H1 (cell line): Measurements from ENCODE around the gene ANKRD7. TPM values are rescaled to one million over a fixed set of nuclear protein-coding genes. Genes with fewer than 3 reads are reported as not detected.

ENCODE experiments used
- CTCF ChIA-PET: fragments of 300-600 bp; sonication (Branson Sonifier 250); formaldehyde crosslinking; loops from one replicate; lab custom pipeline; 2021; ENCODE audit not compliant: partially characterized antibody; lab: Charles Lee
- POLR2A ChIA-PET: fragments of 300-600 bp; sonication (Branson Sonifier 250); formaldehyde crosslinking; loops from one replicate; lab custom pipeline; 2021; ENCODE audit warnings: inconsistent platforms; ENCODE audit not compliant: partially characterized antibody; lab: Charles Lee
- DNase-seq, 2 experiments: peaks; one replicate each; pipeline versions ENCODE4 v3.0.0 to v3.0.0-alpha.2; 2010 to 2022; ENCODE audit warnings: low spot score in 2 of 2, low read depth in 1 of 2, mixed read lengths in 1 of 2
- FAIRE-seq: peaks from 2 replicates; lab custom pipeline; 2011; peaks lifted over from hg19 to GRCh38; lab: Jason Lieb, UNC
- H2AFZ ChIP-seq: 2 replicates; pipeline ENCODE4 v1.8.1; 2012; ENCODE audit warnings: low read length, inconsistent platforms
- H2AK5ac ChIP-seq: 2 replicates; pipeline ENCODE4 v1.6.1; 2013; ENCODE audit warnings: low read depth, low read length
- H2BK120ac ChIP-seq: replicated peaks from 2 replicates; pipeline ENCODE3; 2013; ENCODE audit warnings: low read depth, low read length, inconsistent platforms
- H2BK12ac ChIP-seq: 2 replicates; pipeline ENCODE4 v1.6.1; 2013; ENCODE audit warnings: low read depth, low read length
- H2BK15ac ChIP-seq: 2 replicates; pipeline ENCODE4 v1.6.1; 2013; ENCODE audit warnings: low read length
- H2BK20ac ChIP-seq: 2 replicates; pipeline ENCODE4 v1.6.1; 2013; ENCODE audit warnings: low read length
- H2BK5ac ChIP-seq: 2 replicates; pipeline ENCODE4 v1.6.1; 2013; ENCODE audit warnings: low read depth, low read length
- H3K14ac ChIP-seq: 2 replicates; pipeline ENCODE4 v1.6.1; 2013; ENCODE audit warnings: inconsistent platforms; ENCODE audit not compliant: insufficient read length
- H3K18ac ChIP-seq: 2 replicates; pipeline ENCODE4 v1.6.1; 2013; ENCODE audit warnings: low read length; ENCODE audit errors: extremely low read depth
- H3K23ac ChIP-seq: 2 replicates; pipeline ENCODE4 v1.6.1; 2013; ENCODE audit warnings: inconsistent platforms; ENCODE audit not compliant: insufficient read length
- H3K23me2 ChIP-seq: 2 replicates; pipeline ENCODE4 v1.6.1; 2013; ENCODE audit warnings: low read depth, low read length
- H3K27ac ChIP-seq: 2 replicates; pipeline ENCODE4 v1.6.1; 2011; ENCODE audit warnings: low read depth, low read length, inconsistent platforms
- H3K27me3 ChIP-seq, 4 experiments: replicated peaks in 1 of 4; 1 replicate in 1 of 4; 2 replicates in 3 of 4; pipeline versions ENCODE4 v1.6.1 to v1.8.1; 2011 to 2013; ENCODE audit warnings: low read length in 3 of 4, mild to moderate bottlenecking in 3 of 4, inconsistent platforms in 2 of 4, mixed read lengths in 2 of 4, moderate library complexity in 1 of 4; ENCODE audit not compliant: control insufficient read depth in 3 of 4, insufficient read depth in 3 of 4; ENCODE audit errors: extremely low read depth in 1 of 4
- H3K36me3 ChIP-seq, 4 experiments: 2 replicates each; pipeline versions ENCODE4 v1.6.1 to v1.8.1; 2011 to 2013; ENCODE audit warnings: mild to moderate bottlenecking in 4 of 4, low read length in 3 of 4, moderate library complexity in 2 of 4, control low read depth in 1 of 4, inconsistent platforms in 1 of 4; ENCODE audit not compliant: insufficient read depth in 4 of 4, control insufficient read depth in 2 of 4
- H3K4ac ChIP-seq: replicated peaks from 2 replicates; pipeline ENCODE3; 2013; ENCODE audit warnings: low read length, low read depth, mixed read lengths, inconsistent platforms; ENCODE audit not compliant: insufficient read length
- H3K4me1 ChIP-seq, 4 experiments: replicated peaks in 1 of 4; 1 replicate in 1 of 4; 2 replicates in 3 of 4; pipeline versions ENCODE4 v1.6.1 to v1.8.1; 2011 to 2013; ENCODE audit warnings: low read length in 3 of 4, inconsistent platforms in 2 of 4, mixed read lengths in 1 of 4; ENCODE audit not compliant: insufficient read depth in 4 of 4, control insufficient read depth in 3 of 4
- H3K4me2 ChIP-seq, 2 experiments: 2 replicates each; pipeline versions ENCODE4 v1.6.1 to v1.8.1; 2011 to 2013; ENCODE audit warnings: low read depth in 2 of 2, low read length in 2 of 2, control low read depth in 1 of 2, inconsistent platforms in 1 of 2, mild to moderate bottlenecking in 1 of 2; ENCODE audit not compliant: insufficient read depth in 1 of 2
- H3K4me3 ChIP-seq, 4 experiments: fragments of 200-600, 300-600 bp in 1 of 4; sonication (generic), shearing (Covaris generic), sonication (Bioruptor Twin) in 1 of 4; 2 replicates each; pipeline versions ENCODE4 v1.5.1 to v1.8.1; 2011 to 2016; ENCODE audit warnings: low read length in 4 of 4, low read depth in 3 of 4, control low read depth in 2 of 4, inconsistent platforms in 2 of 4, mild to moderate bottlenecking in 2 of 4, mixed read lengths in 1 of 4, moderate library complexity in 1 of 4; ENCODE audit not compliant: insufficient read depth in 2 of 4; ENCODE audit errors: extremely low read depth in 1 of 4
- H3K56ac ChIP-seq: replicated peaks from 2 replicates; pipeline ENCODE3; 2013; ENCODE audit warnings: low read depth, mild to moderate bottlenecking, mixed read lengths, low read length, inconsistent platforms; ENCODE audit not compliant: insufficient read length
- H3K79me1 ChIP-seq: 2 replicates; pipeline ENCODE4 v1.6.1; 2013; ENCODE audit warnings: low read depth, low read length, control low read depth
- H3K79me2 ChIP-seq, 2 experiments: 2 replicates each; pipeline versions ENCODE4 v1.6.1 to v1.8.1; 2012 to 2013; ENCODE audit warnings: low read length in 2 of 2, mild to moderate bottlenecking in 2 of 2, inconsistent platforms in 1 of 2; ENCODE audit not compliant: insufficient read depth in 2 of 2, control insufficient read depth in 1 of 2
- H3K9ac ChIP-seq, 4 experiments: replicated peaks in 1 of 4; 1 replicate in 1 of 4; 2 replicates in 3 of 4; pipeline versions ENCODE4 v1.6.1 to v1.8.1; 2011 to 2013; ENCODE audit warnings: low read depth in 3 of 4, low read length in 3 of 4, control low read depth in 2 of 4, mild to moderate bottlenecking in 2 of 4, moderate library complexity in 2 of 4, inconsistent platforms in 1 of 4; ENCODE audit errors: extremely low read depth in 1 of 4
- H3K9me3 ChIP-seq, 2 experiments: 2 replicates each; pipeline versions ENCODE4 v1.6.1 to v1.8.1; 2012 to 2013; ENCODE audit warnings: mild to moderate bottlenecking in 2 of 2, moderate library complexity in 2 of 2, control low read depth in 1 of 2, inconsistent platforms in 1 of 2, low read depth in 1 of 2, low read length in 1 of 2, mixed read lengths in 1 of 2; ENCODE audit not compliant: insufficient read depth in 2 of 2
- H4K20me1 ChIP-seq, 2 experiments: replicated peaks in 1 of 2; 2 replicates each; pipeline versions ENCODE3 to v1.8.1; 2011 to 2013; ENCODE audit warnings: inconsistent platforms in 2 of 2, low read length in 2 of 2, mild to moderate bottlenecking in 1 of 2; ENCODE audit not compliant: insufficient read depth in 2 of 2, control insufficient read depth in 1 of 2
- H4K5ac ChIP-seq: 2 replicates; pipeline ENCODE4 v1.6.1; 2013; ENCODE audit warnings: low read length, low read depth, mixed read lengths, inconsistent platforms; ENCODE audit not compliant: insufficient read length
- H4K8ac ChIP-seq: 2 replicates; pipeline ENCODE4 v1.8.0; 2013; ENCODE audit warnings: mild to moderate bottlenecking, moderate library complexity, low read length, inconsistent platforms; ENCODE audit not compliant: insufficient read depth; ENCODE audit errors: extremely low read depth
- H4K91ac ChIP-seq: replicated peaks from 2 replicates; pipeline ENCODE3; 2013; ENCODE audit warnings: low read length, mixed read lengths, inconsistent platforms; ENCODE audit not compliant: insufficient read length
- CHD2 ChIP-seq: IDR thresholded peaks from 2 replicates; pipeline ENCODE4 v1.6.1; 2012; ENCODE audit warnings: low read length, improper control_type of control experiment
- NANOG ChIP-seq: IDR thresholded peaks from 2 replicates; pipeline ENCODE4 v1.6.1; 2011; ENCODE audit warnings: low read length, low read depth, mild to moderate bottlenecking, inconsistent platforms; ENCODE audit not compliant: insufficient read depth, poor library complexity, severe bottlenecking
- WGBS, 2 experiments: shearing (Covaris generic) in 1 of 2; methylation state at CpG; one replicate each; pipeline versions ENCODE4 v1.1.6 to v1.1.7; 2013 to 2015; ENCODE audit warnings: low lambda C conversion rate in 2 of 2, mixed read lengths in 2 of 2, inconsistent platforms in 1 of 2, low coverage in 1 of 2, missing lambda C conversion rate in 1 of 2; ENCODE audit not compliant: insufficient replicate concordance in 2 of 2, insufficient coverage in 1 of 2, insufficient read length in 1 of 2; ENCODE audit errors: extremely low coverage in 1 of 2, missing lambda C conversion rate in 1 of 2; 5-methylcytosine and 5-hydroxymethylcytosine counted together
- polyA plus RNA-seq, 7 experiments: library from polyadenylated mRNA; depleted of rRNA in 3 of 7; stranded (reverse) in 5 of 7; unstranded in 2 of 7; fragments of >200 nt in 5 of 7; fragments of 200-250 nt in 2 of 7; gene quantifications; 1 replicate in 5 of 7; 2 replicates in 1 of 7; 4 replicates in 1 of 7; pipeline versions ENCODE4 v1.2.1 to v1.2.3, GENCODE V29; 2011 to 2013; ENCODE audit warnings: missing spikeins in 2 of 7, mixed read lengths in 2 of 7
- total RNA-seq: library from RNA; stranded (reverse); fragmentation: NEBNext Ultra II Directional; extraction: Animal tissue kit (Norgen Biotek cat#: 25700); gene quantifications from 2 replicates; pipeline ENCODE4 v1.2.1, GENCODE V29; 2021

Gene ANKRD7
- total and polyA plus RNA-seq, 2 of the 8 experiments (the other 6 are each of a cell fraction or from before 2014, with no cell fraction given) = not detected

- no peak overlapping the region for H2AK5ac ChIP-seq
- no peak for FAIRE-seq
- no peaks in the 10 kb centered on the region for H3K79me2 ChIP-seq
- no peaks in the 10 kb centered on the region for H3K36me3 ChIP-seq
- no peak overlapping the region for H3K56ac ChIP-seq
- CTCF ChIA-PET = interaction anchor here (0.8 to 1.0 kb wide), 2 partner anchors 11 to 30 kb away, joined by 3 read pairs; no protein-coding TSS in a partner anchor
- no peak overlapping the region for H2AFZ ChIP-seq
- no peaks in the 10 kb centered on the region for H3K79me1 ChIP-seq
- H3K18ac ChIP-seq = no peak overlapping the region
- H4K8ac ChIP-seq = no peak overlapping the region
- no peak overlapping the region for H2BK20ac ChIP-seq
- no peak overlapping the region for H3K4me3 ChIP-seq
- no peak overlapping the region for H3K9ac ChIP-seq
- no peak overlapping the region for H3K4me2 ChIP-seq
- DNase-seq = no peak
- WGBS, 2 experiments = 77% methylated on average over 3 of the region's 3 CpGs; no CpG with 5 or more reads in 1 of the 2 experiments
- POLR2A ChIA-PET = no interaction called here
- H3K23ac ChIP-seq = no peak overlapping the region
- no peak overlapping the region for H2BK15ac ChIP-seq
- H3K9me3 ChIP-seq = no peaks in the 10 kb centered on the region
- no peak overlapping the region for H2BK120ac ChIP-seq
- no peak overlapping the region for H4K91ac ChIP-seq
- no peak overlapping the region for H2BK5ac ChIP-seq
- H3K27me3 ChIP-seq = no peaks in the 10 kb centered on the region
- H4K5ac ChIP-seq = no peak overlapping the region
- H4K20me1 ChIP-seq = no peaks in the 10 kb centered on the region
- no peak overlapping the region for H3K4ac ChIP-seq
- H2BK12ac ChIP-seq = no peak overlapping the region
- H3K4me1 ChIP-seq = no peaks in the 10 kb centered on the region
- no peak overlapping the region for H3K27ac ChIP-seq
- no peak overlapping the region for H3K14ac ChIP-seq
- no peaks in the 10 kb centered on the region for H3K23me2 ChIP-seq
- no peak for TF ChIP-seq CHD2
- TF ChIP-seq NANOG = no peak
These were observed 56.7 kb downstream of the ANKRD7 start for GRCh38 chr7:118281196-118281595.
